GM12872 (cell line): ENCODE data around the gene ACTR8.
A peak's percentile ranks its signal among the peaks of the same experiment; 100 is the strongest.

ENCODE experiments used
- CTCF ChIP-seq: IDR thresholded peaks from 3 replicates; pipeline ENCODE4 v1.5.1; 2011; ENCODE audit warnings: low read depth, mild to moderate bottlenecking, low read length, moderate library complexity; ENCODE audit not compliant: insufficient read depth

ACTR8 gene

GRCh38 chr3:53881691-53882593 is at the start of gene ACTR8:
ACTR8 (minus strand) TSS chr3:53882152; CDS start chr3:53882101, 51 bp downstream.
- no peak for TF ChIP-seq CTCF

- peak; percentile 67 for TF ChIP-seq CTCF
These were observed 39.3 kb upstream of the ACTR8 start for GRCh38 chr3:53921296-53921695.

- no peak for TF ChIP-seq CTCF
These were observed 37.8 kb upstream of the ACTR8 start for GRCh38 chr3:53919741-53920140.

- no peak for TF ChIP-seq CTCF
These were observed 31.4 kb upstream of the ACTR8 start for GRCh38 chr3:53913401-53913800.

GRCh38 chr3:53902711-53903110 is 20.8 kb upstream of the ACTR8 start:
- no peak for TF ChIP-seq CTCF

- TF ChIP-seq CTCF, result no peak
These were observed 20.1 kb upstream of the ACTR8 start for GRCh38 chr3:53902067-53902466.

GRCh38 chr3:53900666-53901331 is 18.8 kb upstream of the ACTR8 start:
- no peak for TF ChIP-seq CTCF
